PFSK-1 (cell line): ENCODE results near the gene CDX1.

Source experiments
- FOXP2 ChIP-seq: optimal IDR thresholded peaks from 2 replicates; pipeline ENCODE3; 2011; ENCODE audit warnings: borderline replicate concordance, control low read depth, inconsistent platforms; ENCODE audit not compliant: insufficient read depth; ENCODE audit errors: extremely low read length, extremely low read depth
- POLR2AphosphoS5 ChIP-seq: IDR thresholded peaks from 2 replicates; pipeline ENCODE4 v1.6.1; 2012; ENCODE audit warnings: low read depth, mild to moderate bottlenecking, control low read depth, low read length, moderate library complexity
- SIN3A ChIP-seq: IDR thresholded peaks from 2 replicates; pipeline ENCODE4 v1.6.1; 2012; ENCODE audit warnings: mild to moderate bottlenecking, low read length, moderate library complexity, borderline replicate concordance; ENCODE audit not compliant: insufficient read depth
- TAF1 ChIP-seq: IDR thresholded peaks from 2 replicates; pipeline ENCODE4 v1.6.1; 2012; ENCODE audit warnings: low read length, control low read depth, borderline replicate concordance; ENCODE audit not compliant: insufficient read depth
- TF ChIP-seq, protein P1 (sequence below), 2 experiments: IDR thresholded peaks; 2 replicates each; pipeline versions ENCODE4 v1.6.1 to v1.8.0; 2011 to 2012; ENCODE audit warnings: low read depth in 2 of 2, low read length in 2 of 2, control low read depth in 1 of 2, inconsistent platforms in 1 of 2, mild to moderate bottlenecking in 1 of 2, moderate library complexity in 1 of 2; ENCODE audit not compliant: insufficient read depth in 1 of 2

Gene CDX1

GRCh38 chr5:150146235-150146634 is 20.3 kb upstream of the CDX1 start:
- TF ChIP-seq SIN3A (no peak), FOXP2 (no peak), TAF1 (no peak), POLR2AphosphoS5 (no peak)
- TF ChIP-seq, protein P1, sequence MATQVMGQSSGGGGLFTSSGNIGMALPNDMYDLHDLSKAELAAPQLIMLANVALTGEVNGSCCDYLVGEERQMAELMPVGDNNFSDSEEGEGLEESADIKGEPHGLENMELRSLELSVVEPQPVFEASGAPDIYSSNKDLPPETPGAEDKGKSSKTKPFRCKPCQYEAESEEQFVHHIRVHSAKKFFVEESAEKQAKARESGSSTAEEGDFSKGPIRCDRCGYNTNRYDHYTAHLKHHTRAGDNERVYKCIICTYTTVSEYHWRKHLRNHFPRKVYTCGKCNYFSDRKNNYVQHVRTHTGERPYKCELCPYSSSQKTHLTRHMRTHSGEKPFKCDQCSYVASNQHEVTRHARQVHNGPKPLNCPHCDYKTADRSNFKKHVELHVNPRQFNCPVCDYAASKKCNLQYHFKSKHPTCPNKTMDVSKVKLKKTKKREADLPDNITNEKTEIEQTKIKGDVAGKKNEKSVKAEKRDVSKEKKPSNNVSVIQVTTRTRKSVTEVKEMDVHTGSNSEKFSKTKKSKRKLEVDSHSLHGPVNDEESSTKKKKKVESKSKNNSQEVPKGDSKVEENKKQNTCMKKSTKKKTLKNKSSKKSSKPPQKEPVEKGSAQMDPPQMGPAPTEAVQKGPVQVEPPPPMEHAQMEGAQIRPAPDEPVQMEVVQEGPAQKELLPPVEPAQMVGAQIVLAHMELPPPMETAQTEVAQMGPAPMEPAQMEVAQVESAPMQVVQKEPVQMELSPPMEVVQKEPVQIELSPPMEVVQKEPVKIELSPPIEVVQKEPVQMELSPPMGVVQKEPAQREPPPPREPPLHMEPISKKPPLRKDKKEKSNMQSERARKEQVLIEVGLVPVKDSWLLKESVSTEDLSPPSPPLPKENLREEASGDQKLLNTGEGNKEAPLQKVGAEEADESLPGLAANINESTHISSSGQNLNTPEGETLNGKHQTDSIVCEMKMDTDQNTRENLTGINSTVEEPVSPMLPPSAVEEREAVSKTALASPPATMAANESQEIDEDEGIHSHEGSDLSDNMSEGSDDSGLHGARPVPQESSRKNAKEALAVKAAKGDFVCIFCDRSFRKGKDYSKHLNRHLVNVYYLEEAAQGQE (IDR thresholded peaks at IDR 0.05; ENCODE audit: insufficient read depth in 1 of 2, low read depth in 2 of 2, low read length in 2 of 2), result no peak

- TF ChIP-seq, protein P1 (IDR thresholded peaks at IDR 0.05; ENCODE audit: insufficient read depth in 1 of 2, low read depth in 2 of 2, low read length in 2 of 2), result no peak
- no peak for TF ChIP-seq TAF1
- no peak for TF ChIP-seq FOXP2
- TF ChIP-seq SIN3A, result no peak
- TF ChIP-seq POLR2AphosphoS5, result no peak
Observed at GRCh38 chr5:150146862-150147601, 19.5 kb upstream of the CDX1 start.

DNA sequence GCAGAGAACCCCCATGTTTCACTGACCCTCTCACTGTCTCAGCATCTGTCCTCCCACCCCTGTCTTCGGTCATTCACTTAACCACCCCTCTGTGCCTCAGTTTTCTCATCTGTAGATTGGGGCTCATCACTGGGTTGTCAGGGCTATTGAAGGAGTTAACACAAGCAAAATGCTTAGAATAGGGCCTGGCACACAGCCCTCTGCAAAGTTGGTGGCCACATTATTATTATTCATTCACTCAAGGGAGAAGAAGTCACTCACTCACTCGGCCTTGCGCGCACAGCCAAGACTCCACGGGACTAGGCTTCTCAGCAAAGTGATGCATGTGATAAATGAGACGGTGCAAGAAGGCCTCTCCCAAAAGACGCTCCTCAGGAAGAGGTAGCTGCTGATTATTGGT is 18.9 kb upstream of the CDX1 start:
- TF ChIP-seq, protein P1 (IDR thresholded peaks at IDR 0.05; ENCODE audit: insufficient read depth in 1 of 2, low read depth in 2 of 2, low read length in 2 of 2), result no peak
- TF ChIP-seq POLR2AphosphoS5 (no peak), SIN3A (no peak), FOXP2 (no peak), TAF1 (no peak)

DNA sequence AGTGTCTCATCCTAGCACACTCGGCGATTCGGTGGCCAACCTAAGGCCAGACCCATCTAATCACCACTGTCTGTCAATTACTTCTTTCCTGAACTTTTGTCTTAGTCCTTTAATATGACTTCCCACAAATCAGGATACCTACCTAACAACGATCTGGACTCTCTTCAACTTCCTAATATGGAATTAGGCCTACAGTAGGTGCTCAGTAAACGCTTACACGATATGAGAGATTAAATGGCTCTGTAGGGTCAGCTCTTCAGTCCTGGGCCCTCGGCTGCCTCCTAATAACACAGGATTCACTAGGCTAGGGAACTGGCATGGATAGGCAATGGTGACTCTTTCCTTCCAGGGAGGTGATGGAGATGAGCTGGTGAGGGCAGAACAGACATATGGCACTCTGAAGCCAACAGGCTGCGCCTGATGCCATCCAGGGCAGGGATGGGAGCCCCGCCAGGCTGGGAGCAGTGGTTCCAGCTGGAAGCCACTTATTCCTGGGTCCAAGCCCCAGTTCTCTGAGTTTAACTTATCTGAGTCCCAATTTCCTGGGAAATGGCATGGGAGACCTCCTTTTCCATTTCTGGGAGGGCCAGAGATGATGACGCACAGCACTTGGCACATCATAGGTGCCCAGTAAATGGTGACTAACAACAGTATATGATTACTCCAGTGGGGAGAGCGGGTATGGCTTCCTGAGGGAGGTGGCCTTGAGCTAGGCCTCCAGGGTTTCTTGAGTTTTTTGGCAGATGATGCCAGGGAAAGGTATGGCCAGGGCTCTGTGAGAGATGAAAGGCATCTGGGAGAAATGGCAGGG is 18.3 kb upstream of the CDX1 start:
- TF ChIP-seq TAF1, result no peak
- TF ChIP-seq SIN3A, result no peak
- TF ChIP-seq FOXP2, result no peak
- TF ChIP-seq POLR2AphosphoS5, result no peak
- TF ChIP-seq, protein P1 (IDR thresholded peaks at IDR 0.05; ENCODE audit: insufficient read depth in 1 of 2, low read depth in 2 of 2, low read length in 2 of 2), result no peak
